ENCODE measurements around the gene ARL5A. TPM values are rescaled to one million over a fixed set of nuclear protein-coding genes. Genes with fewer than 3 reads are reported as not detected.

ARL5A gene
- total RNA-seq, 2 donors from 2014 or later, result 32.0 to 46.5 TPM

DNA sequence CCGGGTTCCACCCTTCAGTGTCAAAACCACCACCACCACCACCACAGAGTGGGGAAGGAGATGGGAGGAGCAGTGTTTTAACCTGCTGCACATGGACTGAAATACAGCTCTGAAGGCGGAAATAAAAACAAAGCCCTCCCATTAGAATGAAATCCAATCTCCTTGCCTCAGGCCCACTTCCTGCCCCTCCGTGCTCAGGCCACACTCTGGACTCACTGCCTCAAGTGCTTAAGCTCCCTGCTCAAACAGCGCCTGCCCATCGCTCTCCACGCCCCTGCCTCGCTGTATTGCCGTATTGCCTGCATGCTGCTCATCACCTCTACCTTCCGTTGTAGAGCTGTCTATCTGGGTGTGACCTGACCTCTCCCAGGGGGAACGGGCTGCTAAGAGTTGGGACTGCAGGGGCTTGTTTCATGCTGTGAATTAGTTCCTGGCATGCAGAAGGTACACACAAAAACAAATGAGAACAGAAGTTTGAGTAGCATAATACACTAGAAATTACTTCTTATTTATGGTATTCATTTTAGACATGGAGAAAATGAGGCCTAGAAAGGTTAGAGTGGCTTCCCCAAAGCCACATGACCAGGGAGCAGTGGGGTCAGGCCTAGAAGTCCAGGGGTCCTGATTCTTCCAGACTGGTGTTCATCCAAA lies 62.3 kb downstream of the ARL5A start:
- no peaks in the 10 kb centered on the region for H3K4me1 ChIP-seq
- intact Hi-C loops (cut with DNase I), result no loop called here
- H3K9ac ChIP-seq (ENCODE audit: low read depth in 2 of 2, low read length in 2 of 2), result no peak overlapping the region
- TF ChIP-seq CTCF (IDR thresholded peaks at IDR 0.05), result no peak
- H3K4me3 ChIP-seq, result no peak overlapping the region
- no peak overlapping the region for H3K27ac ChIP-seq
- no peaks in the 10 kb centered on the region for H3K36me3 ChIP-seq
- no peaks in the 10 kb centered on the region for H3K27me3 ChIP-seq
- H3K9me3 ChIP-seq, result no peaks in the 10 kb centered on the region
- no peak for DNase-seq

GRCh38 chr2:151762694-151763093 lies 65.5 kb downstream of the ARL5A start:
- Histone ChIP-seq H3K9me3 (no peaks in the 10 kb centered on the region), H3K9ac (ENCODE audit: low read depth in 2 of 2, low read length in 2 of 2) (no peak overlapping the region), H3K36me3 (no peaks in the 10 kb centered on the region), H3K27me3 (no peaks in the 10 kb centered on the region), H3K4me3 (no peak overlapping the region), H3K27ac (no peak overlapping the region), H3K4me1 (no peaks in the 10 kb centered on the region)
- intact Hi-C loops (cut with DNase I), result no loop called here
- no peak for DNase-seq
- TF ChIP-seq CTCF (IDR thresholded peaks at IDR 0.05), result no peak

GRCh38 chr2:151761687-151762086 lies 66.5 kb downstream of the ARL5A start:
- intact Hi-C loops (cut with DNase I), result no loop called here
- H3K36me3 ChIP-seq, result no peaks in the 10 kb centered on the region
- no peak overlapping the region for H3K9ac ChIP-seq (ENCODE audit: low read depth in 2 of 2, low read length in 2 of 2)
- H3K4me3 ChIP-seq, result no peak overlapping the region
- H3K9me3 ChIP-seq, result no peaks in the 10 kb centered on the region
- no peak for TF ChIP-seq CTCF (IDR thresholded peaks at IDR 0.05)
- no peak overlapping the region for H3K27ac ChIP-seq
- no peak for DNase-seq
- H3K4me1 ChIP-seq, result no peaks in the 10 kb centered on the region
- H3K27me3 ChIP-seq, result no peaks in the 10 kb centered on the region

DNA sequence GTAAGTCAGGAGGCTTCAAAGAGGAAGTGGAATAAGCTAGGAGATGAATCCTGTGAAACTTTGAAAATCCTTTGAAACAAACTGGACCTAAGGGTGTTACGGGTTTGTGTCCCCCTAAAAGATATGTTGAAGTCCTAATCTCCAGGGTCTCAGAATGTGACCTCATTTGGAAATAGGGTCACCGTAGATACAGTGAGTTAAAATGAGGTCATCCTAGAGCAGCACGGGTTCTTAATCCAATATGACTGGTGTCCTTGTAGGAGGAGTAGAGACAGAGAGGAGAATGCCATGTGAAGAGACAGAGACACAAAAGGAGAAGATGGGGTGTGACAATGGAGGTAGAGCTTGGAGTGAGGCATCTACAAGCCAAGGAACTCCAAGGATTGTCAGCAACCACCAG lies 67.0 kb downstream of the ARL5A start:
- no peak for TF ChIP-seq CTCF (IDR thresholded peaks at IDR 0.05)
- Histone ChIP-seq H3K4me1 (no peaks in the 10 kb centered on the region), H3K36me3 (no peaks in the 10 kb centered on the region), H3K9me3 (no peaks in the 10 kb centered on the region), H3K9ac (ENCODE audit: low read depth in 2 of 2, low read length in 2 of 2) (no peak overlapping the region), H3K4me3 (no peak overlapping the region), H3K27me3 (no peaks in the 10 kb centered on the region), H3K27ac (no peak overlapping the region)
- intact Hi-C loops (cut with DNase I), result no loop called here
- no peak for DNase-seq

DNA sequence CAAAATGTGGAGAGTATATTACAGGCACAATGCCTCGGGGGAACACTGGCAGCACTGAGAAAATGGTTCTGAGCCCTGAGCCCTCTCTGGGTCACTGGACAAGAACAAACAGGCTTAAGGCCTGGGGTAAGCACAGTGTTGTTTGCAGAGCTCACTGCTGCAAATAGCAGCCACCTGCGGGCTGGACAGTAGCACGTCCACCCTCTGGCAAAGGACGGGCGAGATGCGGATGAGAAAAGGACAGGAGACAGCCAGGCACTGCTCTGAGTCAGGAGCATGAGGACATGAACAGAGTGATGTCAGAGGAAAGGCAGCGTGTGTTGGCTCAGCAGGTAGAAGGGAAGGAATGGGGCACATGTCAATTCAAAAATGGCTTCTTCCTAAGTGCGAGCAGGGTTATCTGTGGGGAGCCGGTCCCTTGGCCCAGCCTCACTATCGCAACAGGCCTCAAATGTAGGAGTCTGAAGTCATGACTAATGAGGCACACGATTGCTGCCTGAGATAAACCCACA lies 68.0 kb downstream of the ARL5A start:
- H3K4me3 ChIP-seq, result no peak overlapping the region
- no peak for TF ChIP-seq CTCF (IDR thresholded peaks at IDR 0.05)
- intact Hi-C loops (cut with DNase I), result no loop called here
- DNase-seq, result no peak
- no peaks in the 10 kb centered on the region for H3K4me1 ChIP-seq
- no peak overlapping the region for H3K9ac ChIP-seq (ENCODE audit: low read depth in 2 of 2, low read length in 2 of 2)
- H3K27ac ChIP-seq, result no peak overlapping the region
- no peaks in the 10 kb centered on the region for H3K27me3 ChIP-seq
- no peaks in the 10 kb centered on the region for H3K9me3 ChIP-seq
- H3K36me3 ChIP-seq, result no peaks in the 10 kb centered on the region
